ENCODE measurements around the gene ELAVL2.
A peak's percentile ranks its signal among the peaks of the same experiment; 100 is the strongest.

ELAVL2 gene

GRCh38 chr9:23826120-23826629 is at the start of gene ELAVL2:
ELAVL2 (minus strand) TSS chr9:23826240; CDS start chr9:23762234, 64,006 bp downstream.
- DNase-seq (ENCODE audit: low read depth), result peak; percentile 1

GRCh38 chr9:23858234-23858633 is 32.2 kb upstream of the ELAVL2 start:
- no peak for DNase-seq (ENCODE audit: low read depth)

GRCh38 chr9:23855873-23856604 is 30.0 kb upstream of the ELAVL2 start:
- no peak for DNase-seq (ENCODE audit: low read depth)

- no peak for DNase-seq (ENCODE audit: low read depth)
Observed at GRCh38 chr9:23850690-23851629, 24.9 kb upstream of the ELAVL2 start.

GRCh38 chr9:23850242-23850689 is 24.2 kb upstream of the ELAVL2 start:
- no peak for DNase-seq (ENCODE audit: low read depth)

- DNase-seq (ENCODE audit: low read depth), result no peak
Observed at GRCh38 chr9:23849379-23850035, 23.5 kb upstream of the ELAVL2 start.

GRCh38 chr9:23842565-23843129 is 16.6 kb upstream of the ELAVL2 start:
- DNase-seq (ENCODE audit: low read depth), result no peak

GRCh38 chr9:23841304-23841703 is 15.3 kb upstream of the ELAVL2 start:
- DNase-seq (ENCODE audit: low read depth), result no peak

- no peak for DNase-seq (ENCODE audit: low read depth)
Observed at GRCh38 chr9:23837038-23837437, 11.0 kb upstream of the ELAVL2 start.

- DNase-seq (ENCODE audit: low read depth), result no peak
Observed at GRCh38 chr9:23830929-23831730, 5.1 kb upstream of the ELAVL2 start.

- no peak for DNase-seq (ENCODE audit: low read depth)
Observed at GRCh38 chr9:23830476-23830805, 4.4 kb upstream of the ELAVL2 start.

GRCh38 chr9:23829580-23830475 is 3.8 kb upstream of the ELAVL2 start:
- DNase-seq (ENCODE audit: low read depth), result no peak

GRCh38 chr9:23825700-23826099 is 340 bp downstream of the ELAVL2 start:
- DNase-seq (ENCODE audit: low read depth), result no peak

- DNase-seq (ENCODE audit: low read depth), result no peak
Observed at GRCh38 chr9:23824830-23825591, 1.0 kb downstream of the ELAVL2 start.

GRCh38 chr9:23823986-23824829 is 1.8 kb downstream of the ELAVL2 start:
- no peak for DNase-seq (ENCODE audit: low read depth)

GRCh38 chr9:23823269-23823668 is 2.8 kb downstream of the ELAVL2 start:
- DNase-seq (ENCODE audit: low read depth), result no peak

GRCh38 chr9:23822261-23823169 is 3.5 kb downstream of the ELAVL2 start:
- no peak for DNase-seq (ENCODE audit: low read depth)
